Breast epithelium (tissue), 4 donors: ENCODE results near the gene TTLL10. TPM values are rescaled to one million over a fixed set of nuclear protein-coding genes. Genes with fewer than 3 reads are reported as not detected.

Experiments used
- DNase-seq, 2 donors: peaks; one replicate each; pipeline ENCODE4 v3.0.0-alpha.2; 2019; ENCODE audit warnings: low spot score in 2 of 2
- H3K27ac ChIP-seq, 2 donors: fragments of 200-600 bp; sonication (generic) in 1 of 2; one replicate each; pipeline ENCODE4 v1.5.1; 2016 to 2019; ENCODE audit warnings: mild to moderate bottlenecking in 1 of 2
- H3K27me3 ChIP-seq, 2 donors: fragments of 200-600 bp; sonication (generic) in 1 of 2; one replicate each; pipeline versions ENCODE4 v1.5.1 to v1.6.0; 2017 to 2019; ENCODE audit warnings: control low read depth in 1 of 2, mild to moderate bottlenecking in 1 of 2
- H3K36me3 ChIP-seq: fragments of 200-600 bp; one replicate; pipeline ENCODE4 v1.5.1; 2019
- H3K4me1 ChIP-seq, 2 donors: fragments of 200-600 bp; sonication (generic); one replicate each; pipeline ENCODE4 v1.5.1; 2016 to 2019; ENCODE audit warnings: control low read depth in 1 of 2
- H3K4me3 ChIP-seq, 3 donors: fragments of 200-600 bp; sonication (generic); 1 replicate in 2 of 3; 2 replicates in 1 of 3; pipeline ENCODE4 v1.5.1; 2016 to 2019; ENCODE audit warnings: mild to moderate bottlenecking in 3 of 3, moderate library complexity in 2 of 3
- H3K9me3 ChIP-seq, 2 donors: fragments of 200-600 bp; sonication (generic) in 1 of 2; one replicate each; pipeline ENCODE4 v1.5.1; 2016 to 2019; ENCODE audit warnings: control low read depth in 1 of 2
- POLR2A ChIP-seq: fragments of 450-650 bp; IDR thresholded peaks from one replicate; pipeline ENCODE4 v1.6.1; 2016; ENCODE audit warnings: antibody characterized with exemption, mild to moderate bottlenecking, moderate library complexity
- POLR2AphosphoS5 ChIP-seq, 3 donors: sonication (generic); formaldehyde crosslinking; IDR thresholded peaks; one replicate each; pipeline ENCODE4 v1.6.1; 2017; ENCODE audit warnings: antibody characterized with exemption in 3 of 3
- intact Hi-C: fragments of 100-400 bp; cut with DNase I; formaldehyde crosslinking; loops from one replicate; pipeline ENCODE4 v1.15.1; 2023; ENCODE audit warnings: low total_unique reads
- total RNA-seq, 3 donors: library from RNA; depleted of rRNA; stranded (reverse); fragments of >200 nt; gene quantifications; one replicate each; pipeline ENCODE4 v1.1.0, GENCODE V29; 2016
- TF ChIP-seq, protein P1 (sequence below), 3 donors: fragments of 450-650 bp; IDR thresholded peaks; one replicate each; pipeline ENCODE4 v1.5.1; 2016 to 2017; ENCODE audit warnings: antibody characterized with exemption in 3 of 3, mild to moderate bottlenecking in 3 of 3, moderate library complexity in 3 of 3

The TTLL10 gene
- total RNA-seq, 3 donors from 2014 or later = 0.15 to 0.33 (median 0.16) TPM

DNA sequence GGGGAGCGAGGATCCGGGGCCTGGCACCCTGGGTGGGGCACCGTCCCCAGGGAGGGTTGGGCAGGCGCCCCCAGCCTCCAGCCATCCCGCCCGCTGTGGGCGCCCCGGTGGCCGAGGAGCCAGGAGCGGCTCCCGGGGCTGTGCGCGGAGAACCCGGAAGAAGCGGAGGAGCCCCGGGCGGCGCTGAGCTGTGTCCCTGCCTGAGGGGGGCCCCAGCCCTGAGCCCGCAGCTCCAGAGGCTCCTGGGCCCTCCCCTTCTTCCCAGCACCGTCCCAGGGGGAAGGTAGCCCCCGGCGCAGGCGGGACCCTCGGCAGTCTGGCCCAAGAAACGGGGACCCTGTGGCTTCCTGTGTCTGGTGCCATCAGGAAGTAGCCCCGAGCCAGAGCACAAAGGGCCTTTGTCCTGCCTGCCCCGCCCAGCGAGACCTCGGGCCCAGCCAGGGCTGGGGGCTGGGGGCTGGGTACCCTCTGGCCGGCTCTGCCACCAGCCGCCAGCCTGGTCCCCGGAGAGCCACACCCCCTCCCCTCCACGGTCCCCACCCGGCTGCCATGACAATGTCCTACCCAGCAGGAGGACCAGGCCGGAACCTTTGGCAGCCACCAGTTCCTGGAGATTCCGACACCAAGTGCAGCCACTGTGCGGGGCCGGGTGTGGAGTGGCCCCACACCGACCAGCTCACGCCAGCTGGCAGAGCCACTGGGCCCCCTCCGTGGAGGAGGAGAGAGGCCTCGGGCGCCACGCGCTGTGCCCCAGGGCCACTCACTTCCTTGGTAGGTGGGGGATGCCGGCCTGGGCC is 15.6 kb upstream of the TTLL10 start:
- H3K4me3 ChIP-seq = peak overlapping the region; percentile 60 to 84 (median 65)
- no peaks in the 10 kb centered on the region for H3K36me3 ChIP-seq
- peaks cover 0 to 2% of the 10 kb centered on the region in 2 donors for H3K27me3 ChIP-seq
- peak in 1 of 2 donors; percentile 69 for DNase-seq
- peak overlapping the region; percentile 98 to 99 for H3K27ac ChIP-seq
- peaks cover 0 to under 1% of the 10 kb centered on the region in 2 donors for H3K9me3 ChIP-seq
- no peaks in the 10 kb centered on the region for H3K4me1 ChIP-seq
- TF ChIP-seq POLR2A (no peak), POLR2AphosphoS5 (IDR thresholded peaks at IDR 0.05) (no peak)
- TF ChIP-seq, protein P1, sequence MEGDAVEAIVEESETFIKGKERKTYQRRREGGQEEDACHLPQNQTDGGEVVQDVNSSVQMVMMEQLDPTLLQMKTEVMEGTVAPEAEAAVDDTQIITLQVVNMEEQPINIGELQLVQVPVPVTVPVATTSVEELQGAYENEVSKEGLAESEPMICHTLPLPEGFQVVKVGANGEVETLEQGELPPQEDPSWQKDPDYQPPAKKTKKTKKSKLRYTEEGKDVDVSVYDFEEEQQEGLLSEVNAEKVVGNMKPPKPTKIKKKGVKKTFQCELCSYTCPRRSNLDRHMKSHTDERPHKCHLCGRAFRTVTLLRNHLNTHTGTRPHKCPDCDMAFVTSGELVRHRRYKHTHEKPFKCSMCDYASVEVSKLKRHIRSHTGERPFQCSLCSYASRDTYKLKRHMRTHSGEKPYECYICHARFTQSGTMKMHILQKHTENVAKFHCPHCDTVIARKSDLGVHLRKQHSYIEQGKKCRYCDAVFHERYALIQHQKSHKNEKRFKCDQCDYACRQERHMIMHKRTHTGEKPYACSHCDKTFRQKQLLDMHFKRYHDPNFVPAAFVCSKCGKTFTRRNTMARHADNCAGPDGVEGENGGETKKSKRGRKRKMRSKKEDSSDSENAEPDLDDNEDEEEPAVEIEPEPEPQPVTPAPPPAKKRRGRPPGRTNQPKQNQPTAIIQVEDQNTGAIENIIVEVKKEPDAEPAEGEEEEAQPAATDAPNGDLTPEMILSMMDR (IDR thresholded peaks at IDR 0.05) = no peak
- intact Hi-C loops = no loop called here

- no peaks in the 10 kb centered on the region for H3K36me3 ChIP-seq
- H3K4me1 ChIP-seq = no peaks in the 10 kb centered on the region
- peaks cover 0 to 5% of the 10 kb centered on the region in 2 donors for H3K27me3 ChIP-seq
- intact Hi-C loops = no loop called here
- no peak for DNase-seq
- TF ChIP-seq, protein P1 (IDR thresholded peaks at IDR 0.05) = no peak
- no peak for TF ChIP-seq POLR2AphosphoS5 (IDR thresholded peaks at IDR 0.05)
- no peak for TF ChIP-seq POLR2A
- peak overlapping the region in 1 of 2 donors; percentile 17 for H3K27ac ChIP-seq
- no peaks in the 10 kb centered on the region for H3K9me3 ChIP-seq
- H3K4me3 ChIP-seq = no peak overlapping the region
These were observed 13.3 kb upstream of the TTLL10 start for GRCh38 chr1:1160281-1160930.

- no peak for TF ChIP-seq POLR2AphosphoS5 (IDR thresholded peaks at IDR 0.05)
- TF ChIP-seq, protein P1 (IDR thresholded peaks at IDR 0.05) = no peak
- TF ChIP-seq POLR2A = no peak
- intact Hi-C loops = no loop called here
- Histone ChIP-seq H3K9me3 (no peaks in the 10 kb centered on the region), H3K4me1 (peaks cover 0 to 1% of the 10 kb centered on the region in 2 donors), H3K27ac (no peak overlapping the region), H3K36me3 (no peaks in the 10 kb centered on the region), H3K27me3 (peaks cover 0 to 5% of the 10 kb centered on the region in 2 donors), H3K4me3 (no peak overlapping the region)
- DNase-seq = no peak
These were observed 12.5 kb upstream of the TTLL10 start for GRCh38 chr1:1161078-1161682.

- no peaks in the 10 kb centered on the region for H3K36me3 ChIP-seq
- peaks cover 4 to 6% of the 10 kb centered on the region in 2 donors for H3K4me1 ChIP-seq
- intact Hi-C loops = no loop called here
- peak overlapping the region; percentile 90 to 92 for H3K27ac ChIP-seq
- H3K9me3 ChIP-seq = no peaks in the 10 kb centered on the region
- H3K27me3 ChIP-seq = peaks cover 0 to 5% of the 10 kb centered on the region in 2 donors
- DNase-seq = no peak
- H3K4me3 ChIP-seq = no peak overlapping the region
- TF ChIP-seq, protein P1 (IDR thresholded peaks at IDR 0.05) = no peak
- TF ChIP-seq POLR2AphosphoS5 (IDR thresholded peaks at IDR 0.05) (no peak), POLR2A (no peak)
These were observed 12.0 kb upstream of the TTLL10 start for GRCh38 chr1:1161683-1162079.
